HepG2 (cell line): ENCODE results near the gene KRTCAP3.
A peak's percentile ranks its signal among the peaks of the same experiment; 100 is the strongest.

Experiments
- MZF1 ChIP-seq: sonication (generic); formaldehyde crosslinking; IDR thresholded peaks from 2 replicates; pipeline ENCODE4 v1.8.1; 2023; ENCODE audit warnings: mild to moderate bottlenecking, missing genetic modification reagents, borderline replicate concordance
- PCBP1 ChIP-seq: fragments of 200-400 bp; formaldehyde crosslinking; IDR thresholded peaks from 2 replicates; pipeline ENCODE4 v1.6.1; 2017; ENCODE audit warnings: mild to moderate bottlenecking, low read depth, low read length, borderline replicate concordance
- TCF7L2 ChIP-seq: IDR thresholded peaks from 2 replicates; pipeline ENCODE4 v1.6.1; 2011; ENCODE audit warnings: mild to moderate bottlenecking, low read depth, low read length, moderate library complexity

DNA sequence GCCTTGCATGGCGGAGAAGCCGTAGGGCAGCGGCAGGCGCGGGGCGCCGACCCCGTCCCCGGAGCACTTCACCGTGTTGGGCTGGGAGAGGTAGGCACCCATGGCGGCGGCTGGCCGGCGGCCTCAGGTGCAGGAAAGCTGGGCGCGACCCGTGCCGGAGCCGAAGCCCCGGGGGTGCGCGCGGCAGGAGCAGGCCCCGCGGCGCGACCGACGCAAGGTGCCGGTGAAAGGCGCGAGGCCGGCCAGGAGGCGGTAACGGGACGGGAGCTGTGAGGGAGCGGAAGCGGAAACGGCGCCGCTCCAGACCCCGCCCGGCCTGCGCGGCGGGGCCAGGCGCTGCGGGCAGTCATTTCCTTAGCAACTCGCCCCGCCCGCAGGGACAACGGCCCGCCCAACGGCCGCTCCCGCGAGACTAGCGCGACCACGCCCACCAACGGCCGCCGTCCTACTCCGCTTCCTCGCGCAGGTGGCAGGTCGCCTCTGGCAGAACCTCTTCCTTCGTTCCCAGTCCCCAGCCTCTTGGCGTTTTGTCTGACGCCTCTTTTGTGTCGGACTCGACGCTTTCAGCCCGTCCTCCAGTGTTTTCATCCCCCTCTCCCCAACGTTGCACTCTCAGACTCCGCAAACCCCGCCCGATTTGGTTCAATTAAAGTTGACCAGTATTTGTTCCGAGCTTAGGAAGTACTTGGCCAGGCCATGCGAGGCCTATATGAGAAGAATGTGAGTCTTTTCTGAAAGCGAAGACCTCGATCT lies 32.7 kb upstream of the KRTCAP3 start, which contains the start of gene PPM1G:
- TF ChIP-seq PCBP1 (no peak), TCF7L2 (no peak), MZF1 (peak; percentile 30; the same call in 1 of the 2 replicates)
